Measurements from ENCODE around the gene CD320.

Gene CD320

DNA sequence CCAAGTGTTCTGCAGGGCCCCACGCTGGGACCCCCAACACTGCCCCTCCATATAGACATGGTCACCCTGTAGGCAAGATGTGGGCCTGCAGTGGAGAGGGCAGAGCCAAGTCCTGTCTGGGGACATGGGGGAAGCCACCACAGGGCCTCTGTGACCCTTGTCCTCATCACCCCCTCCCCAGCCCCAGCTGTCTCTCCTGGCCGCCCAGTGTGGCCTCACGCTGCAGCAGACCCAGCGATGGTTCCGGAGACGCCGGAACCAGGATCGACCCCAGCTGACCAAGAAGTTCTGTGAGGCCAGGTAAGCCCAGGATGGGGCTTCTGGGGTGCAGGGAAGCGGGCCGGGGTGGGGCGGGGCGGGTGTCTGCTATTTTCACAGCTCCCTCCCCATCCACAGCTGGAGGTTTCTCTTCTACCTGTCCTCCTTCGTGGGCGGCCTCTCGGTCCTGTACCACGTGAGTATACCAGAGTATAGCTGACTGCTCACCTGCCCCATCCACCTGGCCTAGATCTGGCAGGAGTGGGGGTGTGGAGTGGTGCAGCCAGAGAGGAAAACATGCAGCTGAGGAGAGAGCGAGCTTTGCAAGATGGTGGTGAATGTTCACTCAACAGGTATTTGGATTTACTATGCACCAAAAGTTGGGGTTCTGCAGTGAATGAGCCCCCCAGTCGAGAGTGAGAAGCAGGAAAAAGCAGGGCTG is 52.6 kb downstream of the CD320 start:
- no peak for DNase-seq (ENCODE audit: low read depth in 2 of 2)

DNA sequence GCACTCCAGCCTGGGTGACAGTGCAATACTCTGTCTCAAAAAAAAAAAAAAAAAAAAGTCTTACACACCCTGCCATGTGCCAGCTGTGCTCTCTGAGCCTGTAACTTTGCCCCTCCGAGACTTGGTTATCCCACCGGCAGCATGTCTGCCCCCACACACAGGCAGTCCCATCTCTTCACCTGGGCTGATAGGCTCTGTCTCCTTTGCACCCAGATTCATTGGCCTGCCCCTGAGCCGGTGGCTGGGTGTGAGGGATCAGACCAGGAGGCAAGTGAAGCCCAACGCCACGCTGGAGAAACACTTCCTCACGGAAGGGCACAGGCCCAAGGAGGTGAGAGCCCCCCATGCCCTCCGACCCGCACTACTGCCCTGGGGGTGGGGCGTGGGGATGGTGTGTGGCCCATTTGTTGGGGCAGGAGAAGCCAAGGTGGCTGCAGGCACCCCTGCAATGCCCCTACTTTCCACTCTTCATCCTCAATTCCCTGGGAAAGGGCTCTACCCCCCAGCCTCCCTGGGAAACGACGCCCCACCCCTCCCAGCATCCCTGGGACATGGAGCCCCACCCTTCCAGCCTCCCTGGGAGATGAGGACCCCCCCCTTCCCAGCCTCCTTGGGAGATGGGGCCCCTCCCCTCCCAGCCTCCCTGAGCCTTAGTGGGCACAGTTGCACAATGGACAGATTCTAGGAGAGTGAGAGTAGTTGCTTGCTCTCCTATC is 53.7 kb downstream of the CD320 start:
- no peak for DNase-seq (ENCODE audit: low read depth in 2 of 2)

DNA sequence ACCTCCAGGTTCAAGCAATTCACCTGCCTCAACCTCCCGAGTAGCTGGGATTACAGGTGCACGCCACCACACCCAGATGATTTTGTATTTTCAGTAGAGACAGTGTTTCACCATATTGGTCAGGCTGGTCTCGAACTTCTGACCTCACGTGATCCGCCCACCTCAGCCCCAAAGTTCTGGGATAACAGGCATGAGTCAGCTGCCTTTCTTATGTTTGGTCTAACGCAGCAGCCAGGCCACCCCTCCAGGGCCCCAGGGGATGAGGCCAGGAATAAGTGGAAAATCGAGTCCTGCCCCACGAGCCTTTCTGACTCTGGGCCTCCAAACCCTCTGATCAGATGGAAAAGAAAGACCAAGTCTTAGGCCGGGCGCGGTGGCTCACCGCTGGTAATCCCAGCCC is 54.5 kb downstream of the CD320 start:
- no peak for DNase-seq (ENCODE audit: low read depth in 2 of 2)

DNA sequence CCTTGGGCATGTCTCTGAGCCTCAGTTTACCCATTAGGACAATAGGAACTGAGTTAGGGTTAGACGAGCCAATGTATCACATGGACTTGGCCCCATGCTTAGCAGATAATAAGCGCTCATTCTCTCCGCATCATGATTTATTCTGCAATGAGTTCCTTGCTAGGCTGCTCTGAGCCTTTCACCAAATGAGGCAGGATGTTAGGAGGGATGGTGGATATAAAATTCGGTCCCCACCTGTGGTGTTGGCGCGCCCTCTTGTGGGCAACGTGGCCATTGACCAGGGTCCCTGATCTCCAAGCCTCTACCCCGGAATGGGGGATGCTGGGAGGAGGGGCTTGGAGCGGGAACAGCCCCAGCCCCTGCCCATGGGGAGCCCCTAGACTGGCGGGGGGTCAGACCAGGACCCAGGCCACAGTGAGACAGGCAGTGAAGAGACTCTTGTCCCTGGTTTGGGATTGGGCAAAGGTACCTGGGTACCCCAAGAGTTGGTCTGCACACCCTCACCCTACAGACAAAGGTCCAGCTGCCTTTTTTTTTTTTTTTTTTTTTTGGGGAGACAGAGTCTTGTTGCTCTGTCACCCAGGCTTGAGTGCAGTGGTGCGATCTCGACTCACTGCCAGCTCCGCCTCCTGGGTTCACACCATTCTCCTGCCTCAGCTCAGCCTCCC is 55.1 kb downstream of the CD320 start:
- peak; percentile 56 to 60 for DNase-seq (ENCODE audit: low read depth in 2 of 2)

Data from stimulated activated CD8-positive, alpha-beta memory T cell treated with anti-CD3 and anti-CD28 coated beads, Interleukin-15, amount 100 ng/mL, for 48 hours (primary cell).